Upper lobe of left lung (tissue), 6 donors: ENCODE measurements around the gene C17orf114.

Experiments used
- ATAC-seq, 2 donors: fragments of 200-7000 bp; cut with Tn5 transposase; one replicate each; pipeline ENCODE4 v1.9.1; 2022; ENCODE audit warnings: mild to moderate bottlenecking in 2 of 2, moderate library complexity in 2 of 2; ENCODE audit not compliant: low FRiP score in 2 of 2
- DNase-seq, 2 donors: peaks; one replicate each; pipeline ENCODE4 v3.0.0-alpha.2; 2019 to 2020
- H3K27ac ChIP-seq, 4 donors: fragments of 200-600 bp; sonication (generic); one replicate each; pipeline ENCODE4 v1.5.1; 2016 to 2019
- H3K27me3 ChIP-seq, 4 donors: fragments of 200-600 bp; sonication (generic); one replicate each; pipeline ENCODE4 v1.5.1; 2017 to 2019
- H3K36me3 ChIP-seq, 4 donors: fragments of 200-600 bp; sonication (generic); one replicate each; pipeline ENCODE4 v1.5.1; 2016 to 2019
- H3K4me1 ChIP-seq, 4 donors: fragments of 200-600 bp; sonication (generic); one replicate each; pipeline ENCODE4 v1.5.1; 2018 to 2019
- H3K4me3 ChIP-seq, 4 donors: fragments of 200-600 bp; sonication (generic); one replicate each; pipeline ENCODE4 v1.5.1; 2017 to 2019; ENCODE audit warnings: mild to moderate bottlenecking in 2 of 4, moderate library complexity in 1 of 4
- H3K9me3 ChIP-seq, 4 donors: fragments of 200-600 bp; sonication (generic); one replicate each; pipeline ENCODE4 v1.5.1; 2018 to 2019
- CTCF ChIP-seq, 6 experiments: fragments of 450-650 bp in 4 of 6; fragments of 200-600 bp in 2 of 6; sonication (generic) in 2 of 6; IDR thresholded peaks; one replicate each; pipeline ENCODE4 v1.5.1; 2016 to 2019; ENCODE audit warnings: antibody characterized with exemption in 6 of 6
- EP300 ChIP-seq, 4 donors: sonication (generic); formaldehyde crosslinking; IDR thresholded peaks; one replicate each; pipeline ENCODE4 v1.5.1; 2017; ENCODE audit warnings: antibody characterized with exemption in 4 of 4, control low read depth in 2 of 4
- POLR2A ChIP-seq, 4 donors: fragments of 450-650 bp; IDR thresholded peaks; one replicate each; pipeline ENCODE4 v1.5.1; 2016 to 2017; ENCODE audit warnings: antibody characterized with exemption in 4 of 4, mild to moderate bottlenecking in 2 of 4
- POLR2AphosphoS5 ChIP-seq, 2 donors: sonication (generic); formaldehyde crosslinking; IDR thresholded peaks; one replicate each; pipeline ENCODE4 v1.5.1; 2017; ENCODE audit warnings: antibody characterized with exemption in 2 of 2
- WGBS, 2 donors: methylation state at CpG; one replicate each; pipeline ENCODE4 v1.1.5; 2017 to 2018; 5-methylcytosine and 5-hydroxymethylcytosine counted together
- donor health status: DM: no; HTN: no; CAD: no; lungs with moderate emphysema.
- donor health status: DM: no; HTN: yes; CAD: no; lungs with severe emphysema.

The C17orf114 gene

GRCh38 chr17:4768298-4768697, 33.8 kb downstream of the C17orf114 start:
- ATAC-seq, result peak in 1 of 2 donors; percentile 49
- TF ChIP-seq POLR2A (IDR thresholded peaks at IDR 0.05), result peak in 1 of 4 donors; percentile 64
- TF ChIP-seq EP300 (IDR thresholded peaks at IDR 0.05), result no peak
- H3K27ac ChIP-seq, result peak overlapping the region in 1 of 4 donors; percentile 58
- no peaks in the 10 kb centered on the region for H3K9me3 ChIP-seq
- no peak overlapping the region for H3K4me3 ChIP-seq
- WGBS, 2 donors, result 67 to 68% methylated on average over 6 of the region's 6 CpGs
- no peak for DNase-seq
- H3K4me1 ChIP-seq, result no peaks in the 10 kb centered on the region
- no peaks in the 10 kb centered on the region for H3K27me3 ChIP-seq
- H3K36me3 ChIP-seq, result no peaks in the 10 kb centered on the region

GRCh38 chr17:4766723-4767122, 35.4 kb downstream of the C17orf114 start:
- WGBS, 2 donors, result 57 to 67% methylated on average over 8 to 9 of the region's 9 CpGs
- DNase-seq (no peak), ATAC-seq (peak in 1 of 2 donors; percentile 55)
- Histone ChIP-seq H3K4me3 (no peak overlapping the region), H3K27me3 (no peaks in the 10 kb centered on the region), H3K4me1 (no peaks in the 10 kb centered on the region), H3K27ac (peak overlapping the region; percentile 52 to 69 (median 56)), H3K36me3 (no peaks in the 10 kb centered on the region), H3K9me3 (no peaks in the 10 kb centered on the region)
- no peak for TF ChIP-seq POLR2AphosphoS5 (IDR thresholded peaks at IDR 0.05)
- no peak for TF ChIP-seq POLR2A (IDR thresholded peaks at IDR 0.05)
- TF ChIP-seq CTCF (IDR thresholded peaks at IDR 0.05), result no peak
- TF ChIP-seq EP300 (IDR thresholded peaks at IDR 0.05), result no peak

- Histone ChIP-seq H3K4me1 (no peaks in the 10 kb centered on the region), H3K27ac (peak overlapping the region; percentile 52 to 71 (median 64)), H3K9me3 (no peaks in the 10 kb centered on the region), H3K36me3 (no peaks in the 10 kb centered on the region), H3K4me3 (no peak overlapping the region), H3K27me3 (no peaks in the 10 kb centered on the region)
- ATAC-seq (peak in 1 of 2 donors; percentile 69), DNase-seq (peak in 1 of 2 donors; percentile 68)
- TF ChIP-seq POLR2AphosphoS5 (IDR thresholded peaks at IDR 0.05), result no peak
- no peak for TF ChIP-seq POLR2A (IDR thresholded peaks at IDR 0.05)
- TF ChIP-seq EP300 (IDR thresholded peaks at IDR 0.05), result peak in 2 of 4 donors; percentile 28 to 45
- 68 to 70% methylated on average over 3 of the region's 3 CpGs for WGBS, 2 donors
Measured at GRCh38 chr17:4766201-4766600, 35.9 kb downstream of the C17orf114 start.

GRCh38 chr17:4764595-4764994, 37.5 kb downstream of the C17orf114 start:
- peak; percentile 17 to 67 for ATAC-seq
- Histone ChIP-seq H3K4me1 (no peaks in the 10 kb centered on the region), H3K27ac (peak overlapping the region in 3 of 4 donors; percentile 58 to 76 (median 68)), H3K4me3 (no peak overlapping the region), H3K27me3 (no peaks in the 10 kb centered on the region), H3K36me3 (no peaks in the 10 kb centered on the region), H3K9me3 (no peaks in the 10 kb centered on the region)
- no peak for DNase-seq
- 71 to 74% methylated on average over 3 of the region's 3 CpGs for WGBS, 2 donors
- TF ChIP-seq POLR2AphosphoS5 (IDR thresholded peaks at IDR 0.05) (no peak), POLR2A (IDR thresholded peaks at IDR 0.05) (peak in 1 of 4 donors; percentile 50)

- no peak for TF ChIP-seq EP300 (IDR thresholded peaks at IDR 0.05)
- H3K36me3 ChIP-seq, result no peaks in the 10 kb centered on the region
- peak; percentile 69 to 82 for ATAC-seq
- no peak overlapping the region for H3K27ac ChIP-seq
- WGBS, 2 donors, result 72 to 84% methylated on average over 10 of the region's 10 CpGs
- no peak for DNase-seq
- no peaks in the 10 kb centered on the region for H3K27me3 ChIP-seq
- H3K9me3 ChIP-seq, result no peaks in the 10 kb centered on the region
- no peak overlapping the region for H3K4me3 ChIP-seq
- H3K4me1 ChIP-seq, result no peaks in the 10 kb centered on the region
Measured at GRCh38 chr17:4759776-4760236, 42.3 kb downstream of the C17orf114 start.

GRCh38 chr17:4753392-4753791, 48.7 kb downstream of the C17orf114 start:
- Histone ChIP-seq H3K9me3 (no peaks in the 10 kb centered on the region), H3K4me1 (peaks cover 2 to 5% (median 3%) of the 10 kb centered on the region in 4 donors)

More at GRCh38 chr17:4753392-4753791, 48.7 kb downstream of the C17orf114 start:
- 86 to 97% methylated on average over 1 of the region's 1 CpG for WGBS, 2 donors
- H3K36me3 ChIP-seq, result no peaks in the 10 kb centered on the region
- no peaks in the 10 kb centered on the region for H3K27me3 ChIP-seq
- ATAC-seq, result no peak
- DNase-seq, result no peak
- H3K4me3 ChIP-seq, result no peak overlapping the region
- no peak overlapping the region for H3K27ac ChIP-seq
- TF ChIP-seq EP300 (IDR thresholded peaks at IDR 0.05) (no peak), CTCF (IDR thresholded peaks at IDR 0.05) (no peak), POLR2AphosphoS5 (IDR thresholded peaks at IDR 0.05) (no peak), POLR2A (IDR thresholded peaks at IDR 0.05) (no peak)
